Measurements from ENCODE around the gene AADAT.

GRCh38 chr4:170128219-170128804 is 38.6 kb upstream of the AADAT start:
- TF ChIP-seq CTCF (IDR thresholded peaks at IDR 0.05 in 4 of 5, conservative IDR thresholded peaks at IDR 0.05 in 1 of 5) (no peak), POLR2A (IDR thresholded peaks at IDR 0.05) (no peak)

All from gastrocnemius medialis (tissue), 4 donors.